Activated naive CD4-positive, alpha-beta T cell treated with anti-CD3 and anti-CD28 coated beads for 36 hours (primary cell): ENCODE measurements around the gene SIK2. TPM values are rescaled to one million over a fixed set of nuclear protein-coding genes. Genes with fewer than 3 reads are reported as not detected.

Source experiments
- CTCF ChIA-PET: fragments of 350-600 bp; sonication (Branson Sonifier 250); formaldehyde crosslinking; loops from one replicate; lab custom pipeline; 2021; ENCODE audit warnings: antibody characterized with exemption; lab: Charles Lee
- DNase-seq: peaks from one replicate; pipeline ENCODE4 v3.0.0-alpha.2; 2020
- H3K27ac Mint-ChIP-seq: one replicate; pipeline ENCODE4 v1.8.0; 2021; ENCODE audit warnings: mild to moderate bottlenecking, mixed read lengths
- H3K27me3 Mint-ChIP-seq: one replicate; pipeline ENCODE4 v1.8.0; 2021; ENCODE audit warnings: low read depth, mixed read lengths
- H3K36me3 Mint-ChIP-seq: one replicate; pipeline ENCODE4 v1.8.0; 2021; ENCODE audit warnings: low read depth, mixed read lengths
- H3K4me1 Mint-ChIP-seq: one replicate; pipeline ENCODE4 v1.8.0; 2021; ENCODE audit warnings: low read depth, mixed read lengths
- H3K4me3 Mint-ChIP-seq: one replicate; pipeline ENCODE4 v1.8.0; 2021; ENCODE audit warnings: mild to moderate bottlenecking, moderate library complexity, mixed read lengths
- H3K9me3 Mint-ChIP-seq: one replicate; pipeline ENCODE4 v1.8.0; 2021; ENCODE audit warnings: mixed read lengths
- intact Hi-C: fragments of 100-400 bp; cut with micrococcal nuclease; formaldehyde crosslinking; loops from one replicate; pipeline ENCODE4 v1.15.1; 2023
- total RNA-seq, 2 experiments: library from RNA; stranded (reverse); gene quantifications; one replicate each; pipeline ENCODE4 v1.2.3, GENCODE V29; 2021

Gene SIK2
- total RNA-seq, 2 experiments from 2014 or later: 3.5 to 3.8 TPM

GRCh38 chr11:111776398-111777093, 174.3 kb downstream of the SIK2 start:
- CTCF ChIA-PET: interaction anchor here (0.5 to 3.6 kb wide), 27 partner anchors 8 to 322 kb away, joined by 3 to 43 read pairs (median 8); partner anchors contain the start of genes PPP2R1B and SIK2
- no peaks in the 10 kb centered on the region for H3K36me3 Mint-ChIP-seq
- no peak for DNase-seq
- H3K27ac Mint-ChIP-seq: no peak overlapping the region
- no peak overlapping the region for H3K4me3 Mint-ChIP-seq
- H3K9me3 Mint-ChIP-seq: no peaks in the 10 kb centered on the region
- no peaks in the 10 kb centered on the region for H3K27me3 Mint-ChIP-seq
- intact Hi-C loops: loop anchor here (1.0 kb wide), 5 partner anchors 65 to 322 kb away; partner anchors contain the start of gene SIK2
- no peaks in the 10 kb centered on the region for H3K4me1 Mint-ChIP-seq

- no peaks in the 10 kb centered on the region for H3K36me3 Mint-ChIP-seq
- CTCF ChIA-PET: interaction anchor here (0.5 to 3.6 kb wide), 34 partner anchors 8 to 362 kb away, joined by 3 to 43 read pairs (median 4); partner anchors contain the start of genes PPP2R1B and SIK2
- H3K4me1 Mint-ChIP-seq: no peaks in the 10 kb centered on the region
- no peak overlapping the region for H3K4me3 Mint-ChIP-seq
- intact Hi-C loops: loop anchor here (1.0 kb wide), 5 partner anchors 64 to 323 kb away; partner anchors contain the start of gene SIK2
- DNase-seq: peak; percentile 35
- no peak overlapping the region for H3K27ac Mint-ChIP-seq
- H3K9me3 Mint-ChIP-seq: no peaks in the 10 kb centered on the region
- H3K27me3 Mint-ChIP-seq: no peaks in the 10 kb centered on the region
Measured at GRCh38 chr11:111777094-111778046, 175.1 kb downstream of the SIK2 start.

GRCh38 chr11:111778047-111778558, 175.9 kb downstream of the SIK2 start:
- no peaks in the 10 kb centered on the region for H3K4me1 Mint-ChIP-seq
- no peak overlapping the region for H3K4me3 Mint-ChIP-seq
- H3K9me3 Mint-ChIP-seq: no peaks in the 10 kb centered on the region
- CTCF ChIA-PET: interaction anchor here (0.6 to 3.6 kb wide), 23 partner anchors 9 to 361 kb away, joined by 3 to 43 read pairs (median 10); partner anchors contain the start of gene PPP2R1B
- intact Hi-C loops: no loop called here
- no peak for DNase-seq
- H3K27ac Mint-ChIP-seq: no peak overlapping the region
- no peaks in the 10 kb centered on the region for H3K36me3 Mint-ChIP-seq
- no peaks in the 10 kb centered on the region for H3K27me3 Mint-ChIP-seq

GRCh38 chr11:111779118-111779517, 176.9 kb downstream of the SIK2 start:
- CTCF ChIA-PET: interaction anchor here (1.0 to 2.3 kb wide), 8 partner anchors 14 to 213 kb away, joined by 3 to 13 read pairs (median 4); no protein-coding TSS in a partner anchor
- DNase-seq: no peak
- no peaks in the 10 kb centered on the region for H3K4me1 Mint-ChIP-seq
- H3K27me3 Mint-ChIP-seq: no peaks in the 10 kb centered on the region
- H3K27ac Mint-ChIP-seq: no peak overlapping the region
- H3K4me3 Mint-ChIP-seq: no peak overlapping the region
- no peaks in the 10 kb centered on the region for H3K9me3 Mint-ChIP-seq
- peaks cover 2% of the 10 kb centered on the region for H3K36me3 Mint-ChIP-seq
- intact Hi-C loops: no loop called here

Other genes with a start within 250 kb of the SIK2 start
- under 1 TPM; 0.48 to 0.62 TPM for gene POU2AF1, start 223.2 kb upstream of the SIK2 start, total RNA-seq
- not detected for gene BTG4, start 90.1 kb upstream of the SIK2 start, total RNA-seq
- gene HOATZ, start 87.7 kb upstream of the SIK2 start, total RNA-seq: not detected
- 1 to 10 TPM; 3.5 to 4.1 TPM for gene LAYN, start 61.7 kb upstream of the SIK2 start, total RNA-seq
- gene PPP2R1B, start 163.9 kb downstream of the SIK2 start, total RNA-seq: 10 to 100 TPM; 36.7 to 43.8 TPM